ENCODE results near the gene SNRPD2. TPM values are rescaled to one million over a fixed set of nuclear protein-coding genes. Genes with fewer than 3 reads are reported as not detected.

Gene SNRPD2
- total RNA-seq, 1 donor from 2014 or later = 405 TPM

GRCh38 chr19:45682117-45682516 lies 9.6 kb downstream of the SNRPD2 start:
- H3K27me3 Mint-ChIP-seq (ENCODE audit: insufficient read depth, low read depth) = peaks cover 17% of the 10 kb centered on the region
- H3K4me3 ChIP-seq = peak overlapping the region; percentile 51
- H2AFZ ChIP-seq (replicated peaks) = no peak overlapping the region
- no peaks in the 10 kb centered on the region for H3K36me3 ChIP-seq
- peak overlapping the region; percentile 83 for H3K4me2 ChIP-seq
- no peak for TF ChIP-seq EZH2 (IDR thresholded peaks at IDR 0.05)
- no peak for TF ChIP-seq EZH2phosphoT487 (IDR thresholded peaks at IDR 0.05)
- TF ChIP-seq CTCF (IDR thresholded peaks at IDR 0.05) = no peak
- peak overlapping the region; percentile 3 for H3K4me3 Mint-ChIP-seq
- H3K4me1 Mint-ChIP-seq = peaks cover 7% of the 10 kb centered on the region
- H3K4me1 ChIP-seq = peaks cover 6% of the 10 kb centered on the region
- peaks cover 7% of the 10 kb centered on the region for H4K20me1 ChIP-seq (ENCODE audit: low read depth)
- H3K9me3 Mint-ChIP-seq = no peaks in the 10 kb centered on the region
- DNase-seq (ENCODE audit: low spot score) = no peak
- peaks cover 50% of the 10 kb centered on the region for H3K27me3 ChIP-seq
- H3K27ac ChIP-seq = no peak overlapping the region
- no peaks in the 10 kb centered on the region for H3K79me2 ChIP-seq (ENCODE audit: low read depth)
- peaks cover 4% of the 10 kb centered on the region for H3K36me3 Mint-ChIP-seq
- no peak overlapping the region for H3K27ac Mint-ChIP-seq
- H3F3A ChIP-seq (ENCODE audit: low read depth) = peaks cover 17% of the 10 kb centered on the region
- H3K9me3 ChIP-seq (ENCODE audit: low read depth) = no peaks in the 10 kb centered on the region
- H3K9ac ChIP-seq = no peak overlapping the region

- H3K9ac ChIP-seq = no peak overlapping the region
- TF ChIP-seq EZH2 (IDR thresholded peaks at IDR 0.05) (no peak), CTCF (IDR thresholded peaks at IDR 0.05) (peak; percentile 93)
Observed at GRCh38 chr19:45681391-45682015, 10.2 kb downstream of the SNRPD2 start.

GRCh38 chr19:45677351-45678230 lies 14.2 kb downstream of the SNRPD2 start:
- H2AFZ ChIP-seq (replicated peaks) = no peak overlapping the region
- no peak overlapping the region for H3K9ac ChIP-seq
- no peaks in the 10 kb centered on the region for H3K79me2 ChIP-seq (ENCODE audit: low read depth)
- peak; percentile 94 for DNase-seq (ENCODE audit: low spot score)
- peaks cover 6% of the 10 kb centered on the region for H3K4me1 ChIP-seq
- H4K20me1 ChIP-seq (ENCODE audit: low read depth) = peaks cover 7% of the 10 kb centered on the region
- H3K36me3 Mint-ChIP-seq = no peaks in the 10 kb centered on the region
- peaks cover 10% of the 10 kb centered on the region for H3K4me1 Mint-ChIP-seq
- no peak overlapping the region for H3K27ac ChIP-seq
- H3K27me3 ChIP-seq = peaks cover 93% of the 10 kb centered on the region
- H3F3A ChIP-seq (ENCODE audit: low read depth) = peaks cover 20% of the 10 kb centered on the region
- H3K27me3 Mint-ChIP-seq (ENCODE audit: insufficient read depth, low read depth) = peaks cover 27% of the 10 kb centered on the region
- peak overlapping the region; percentile 78 for H3K4me3 Mint-ChIP-seq
- H3K36me3 ChIP-seq = no peaks in the 10 kb centered on the region
- peak overlapping the region; percentile 77 for H3K4me2 ChIP-seq
- no peak overlapping the region for H3K27ac Mint-ChIP-seq
- H3K9me3 ChIP-seq (ENCODE audit: low read depth) = no peaks in the 10 kb centered on the region
- no peaks in the 10 kb centered on the region for H3K9me3 Mint-ChIP-seq
- peak overlapping the region; percentile 45 for H3K4me3 ChIP-seq
- TF ChIP-seq EZH2 (IDR thresholded peaks at IDR 0.05) (peak; percentile 73), CTCF (IDR thresholded peaks at IDR 0.05) (no peak)

More at GRCh38 chr19:45681391-45682015, 10.2 kb downstream of the SNRPD2 start:
- H3K36me3 Mint-ChIP-seq = peaks cover 1% of the 10 kb centered on the region
- peaks cover 6% of the 10 kb centered on the region for H3K4me1 ChIP-seq
- peak overlapping the region; percentile 78 for H2AFZ ChIP-seq (replicated peaks)
- H3K79me2 ChIP-seq (ENCODE audit: low read depth) = no peaks in the 10 kb centered on the region
- H3K4me1 Mint-ChIP-seq = peaks cover 10% of the 10 kb centered on the region
- no peaks in the 10 kb centered on the region for H3K36me3 ChIP-seq
- peak overlapping the region; percentile 51 for H3K4me3 ChIP-seq
- peaks cover 20% of the 10 kb centered on the region for H3F3A ChIP-seq (ENCODE audit: low read depth)
- peak; percentile 85 for DNase-seq (ENCODE audit: low spot score)
- H3K9me3 Mint-ChIP-seq = no peaks in the 10 kb centered on the region
- no peak overlapping the region for H3K27ac Mint-ChIP-seq
- peaks cover 20% of the 10 kb centered on the region for H3K27me3 Mint-ChIP-seq (ENCODE audit: insufficient read depth, low read depth)
- H3K4me3 Mint-ChIP-seq = peak overlapping the region; percentile 82
- H3K4me2 ChIP-seq = peak overlapping the region; percentile 83
- H4K20me1 ChIP-seq (ENCODE audit: low read depth) = peaks cover 7% of the 10 kb centered on the region
- no peaks in the 10 kb centered on the region for H3K9me3 ChIP-seq (ENCODE audit: low read depth)
- H3K27me3 ChIP-seq = peaks cover 56% of the 10 kb centered on the region
- H3K27ac ChIP-seq = no peak overlapping the region

Measured in neural progenitor cell (in vitro differentiated cells).